ENCODE data around the gene JAKMIP2.
"Not testable (repeated sequence)": the region's sequence is repeated elsewhere in the genome, so short reads cannot be mapped to it uniquely, and the experiment has no call there.

Gene JAKMIP2

DNA sequence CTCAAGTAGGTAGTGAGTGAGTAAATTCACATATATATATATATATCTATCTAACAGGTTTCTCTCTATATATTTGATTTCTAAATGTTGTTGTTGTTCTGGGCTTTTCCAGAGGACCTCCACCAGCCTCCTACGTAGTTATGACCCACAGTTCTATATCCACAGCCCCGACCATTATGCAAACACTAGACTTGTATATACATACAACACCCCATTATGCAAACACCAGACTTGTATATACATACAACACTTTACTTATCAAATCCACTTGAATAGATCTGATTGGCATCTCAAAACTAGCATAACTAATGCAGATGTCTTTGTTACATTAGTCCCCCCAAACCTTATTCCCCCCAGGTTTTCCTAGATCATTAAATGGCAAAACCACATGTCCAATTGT lies 108.7 kb downstream of the JAKMIP2 start:
- DNase-seq = no peak
- in situ Hi-C loops (cut with MboI; ENCODE audit: low pct_unique_long_range_greater_than_20kb, low sequenced_read_pairs) = no loop called here

DNA sequence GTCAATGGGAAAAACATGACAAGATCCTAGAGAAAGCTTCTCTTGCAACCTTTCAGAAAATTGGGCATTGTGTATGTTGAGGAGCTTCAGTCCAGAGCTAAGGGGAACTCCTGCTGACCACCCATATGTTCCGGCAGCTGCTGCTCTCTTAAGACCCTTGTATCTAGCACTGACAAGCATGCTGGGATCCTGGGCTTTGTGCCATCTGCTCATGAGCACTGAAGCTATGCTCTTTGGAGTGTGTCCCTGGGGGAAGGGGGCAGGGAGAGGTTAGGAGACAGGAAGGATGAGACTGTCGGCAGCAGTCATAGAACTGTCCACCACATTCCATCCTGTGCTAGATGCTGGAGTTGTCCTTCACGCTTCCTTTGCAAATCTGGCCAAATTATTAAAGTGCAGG lies 109.3 kb downstream of the JAKMIP2 start:
- in situ Hi-C loops (cut with MboI; ENCODE audit: low pct_unique_long_range_greater_than_20kb, low sequenced_read_pairs) = no loop called here
- DNase-seq = no peak

- DNase-seq = no peak
- in situ Hi-C loops (cut with MboI; ENCODE audit: low pct_unique_long_range_greater_than_20kb, low sequenced_read_pairs) = no loop called here
These were observed 111.2 kb downstream of the JAKMIP2 start for GRCh38 chr5:147671365-147671764.

DNA sequence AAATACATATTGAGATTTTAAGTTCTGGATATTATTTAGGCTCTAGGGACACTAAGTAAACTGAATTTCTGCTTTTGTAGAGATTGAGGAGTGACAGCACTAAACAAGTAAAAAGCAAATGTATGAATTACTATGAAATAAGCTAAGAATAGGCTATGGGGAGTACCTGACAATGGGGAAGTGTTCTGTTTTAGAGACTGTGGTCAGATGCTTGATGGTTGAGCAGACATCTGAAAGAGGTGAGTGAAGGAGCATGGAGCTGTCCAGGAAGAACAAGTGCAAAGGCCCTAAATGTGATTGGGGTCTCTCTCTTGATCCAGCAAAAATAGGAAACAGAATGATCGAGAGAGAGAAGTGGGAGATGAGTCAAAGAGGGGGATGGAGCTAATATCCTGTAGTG lies 111.7 kb downstream of the JAKMIP2 start:
- in situ Hi-C loops (cut with MboI; ENCODE audit: low pct_unique_long_range_greater_than_20kb, low sequenced_read_pairs) = no loop called here
- no peak for DNase-seq

- no peak for DNase-seq
- in situ Hi-C loops (cut with MboI; ENCODE audit: low pct_unique_long_range_greater_than_20kb, low sequenced_read_pairs) = no loop called here
These were observed 113.2 kb downstream of the JAKMIP2 start for GRCh38 chr5:147669169-147669869.

DNA sequence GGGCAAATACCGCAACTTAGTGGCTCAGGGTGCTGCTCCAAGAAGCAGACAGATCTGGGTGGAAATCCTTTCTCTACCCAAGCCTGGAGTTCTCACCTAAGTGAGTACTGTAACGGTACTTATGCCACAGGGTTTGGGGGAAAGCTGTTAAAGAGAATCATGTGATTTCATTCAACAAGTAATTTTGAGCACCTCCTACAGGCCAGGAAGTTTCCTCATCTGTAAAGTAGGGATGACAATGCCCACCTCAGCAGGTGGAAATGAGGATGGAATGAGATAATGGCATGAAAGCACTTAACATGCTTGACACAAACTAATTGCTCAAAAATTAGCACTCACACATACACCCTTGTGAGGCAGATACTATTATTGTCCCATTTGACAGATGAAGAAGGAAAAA lies 114.1 kb downstream of the JAKMIP2 start:
- in situ Hi-C loops (cut with MboI; ENCODE audit: low pct_unique_long_range_greater_than_20kb, low sequenced_read_pairs) = no loop called here
- no peak for DNase-seq

DNA sequence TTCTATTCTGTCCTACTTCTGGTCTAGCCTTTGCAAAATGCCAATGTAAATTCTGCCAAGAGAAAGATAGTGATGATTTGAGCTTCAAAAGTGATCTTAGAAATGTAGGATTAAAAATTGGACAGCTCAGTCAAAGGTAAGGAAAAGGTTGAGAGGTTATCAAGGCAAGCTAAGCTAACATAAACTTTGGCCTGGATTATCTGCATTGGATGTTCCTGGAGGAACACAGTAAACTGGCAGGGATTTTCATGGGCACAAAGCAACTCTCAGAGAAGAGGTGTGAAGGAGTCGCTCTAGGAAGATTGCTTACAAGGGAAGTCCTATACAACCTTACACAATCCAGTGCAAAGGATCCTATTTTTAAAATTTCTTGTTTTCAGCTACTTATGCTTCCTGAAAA lies 115.2 kb downstream of the JAKMIP2 start:
- in situ Hi-C loops (cut with MboI; ENCODE audit: low pct_unique_long_range_greater_than_20kb, low sequenced_read_pairs) = no loop called here
- DNase-seq = no peak

DNA sequence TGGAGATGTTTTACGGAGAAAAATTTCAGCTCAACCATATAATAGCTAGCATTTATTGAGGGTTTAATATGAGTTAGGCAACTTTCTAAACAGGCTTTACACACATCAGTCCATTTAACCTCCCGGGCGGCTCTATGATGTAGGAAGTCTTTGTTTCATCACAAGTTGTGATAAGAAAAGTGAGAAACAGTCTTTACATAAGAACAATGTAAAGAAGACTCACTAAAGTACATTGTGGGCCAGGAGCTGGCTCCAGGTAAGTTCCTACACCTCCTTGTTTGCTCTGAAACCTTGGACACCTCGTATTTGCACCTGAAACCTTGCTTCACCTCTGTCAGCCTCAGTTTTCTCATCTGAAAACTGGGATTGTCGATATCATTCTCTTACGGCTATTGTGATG lies 116.1 kb downstream of the JAKMIP2 start:
- in situ Hi-C loops (cut with MboI; ENCODE audit: low pct_unique_long_range_greater_than_20kb, low sequenced_read_pairs) = no loop called here
- no peak for DNase-seq

DNA sequence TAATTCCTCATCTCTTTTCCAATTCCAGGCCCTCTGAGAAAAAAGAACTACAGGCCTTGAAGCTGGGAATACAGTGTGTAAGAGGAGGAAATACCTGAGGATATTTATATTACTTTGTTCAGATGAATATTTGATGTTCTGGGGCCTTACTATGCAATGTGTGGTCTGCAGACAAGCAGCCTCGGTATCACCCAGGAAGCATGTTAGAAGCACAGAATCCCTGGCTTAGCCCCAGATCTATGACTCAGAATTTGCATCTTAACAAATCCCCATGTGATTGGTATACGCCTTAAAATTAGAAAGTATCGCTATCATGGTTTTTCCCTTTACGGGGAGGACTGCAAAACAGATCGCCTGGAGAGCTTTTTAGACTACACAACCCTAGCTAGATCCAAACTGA lies 121.0 kb downstream of the JAKMIP2 start:
- in situ Hi-C loops (cut with MboI; ENCODE audit: low pct_unique_long_range_greater_than_20kb, low sequenced_read_pairs) = no loop called here
- no peak for DNase-seq

DNA sequence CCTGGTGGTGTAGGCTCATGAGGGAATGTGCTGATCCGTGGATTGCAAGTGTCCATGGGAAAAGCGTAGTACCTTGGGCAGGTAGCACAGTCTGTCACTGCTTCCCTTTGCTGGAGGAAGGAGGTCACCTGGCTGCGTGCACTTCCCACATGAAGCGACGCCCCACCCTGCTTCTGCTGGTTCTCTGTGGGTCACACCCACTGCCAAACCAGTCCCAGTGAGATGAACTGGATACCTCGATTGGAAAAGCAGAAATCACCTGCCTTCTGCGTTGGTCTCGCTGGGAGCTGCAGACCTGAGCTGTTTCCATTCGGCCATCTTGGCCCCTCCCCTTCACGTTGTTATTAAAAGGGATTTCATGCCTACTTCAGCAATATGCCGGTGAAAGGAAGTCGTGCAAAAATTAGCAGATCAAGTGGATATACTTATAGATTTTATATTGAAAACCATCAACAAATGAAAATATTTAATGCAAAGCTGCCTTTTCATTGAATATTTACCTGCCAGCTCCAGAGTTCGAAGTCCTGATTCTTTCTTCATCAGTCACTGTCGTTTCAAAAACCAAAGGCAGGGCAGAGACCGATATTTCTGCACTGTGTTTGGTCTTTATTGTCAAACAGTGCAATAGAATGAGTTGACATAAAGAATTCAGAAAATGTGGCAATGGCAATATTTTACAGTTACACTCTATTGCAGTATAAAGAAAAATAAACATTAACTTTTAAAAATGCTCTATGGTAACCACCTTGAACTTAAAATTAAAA lies 123.2 kb downstream of the JAKMIP2 start:
- DNase-seq = no peak
- in situ Hi-C loops (cut with MboI; ENCODE audit: low pct_unique_long_range_greater_than_20kb, low sequenced_read_pairs) = no loop called here

DNA sequence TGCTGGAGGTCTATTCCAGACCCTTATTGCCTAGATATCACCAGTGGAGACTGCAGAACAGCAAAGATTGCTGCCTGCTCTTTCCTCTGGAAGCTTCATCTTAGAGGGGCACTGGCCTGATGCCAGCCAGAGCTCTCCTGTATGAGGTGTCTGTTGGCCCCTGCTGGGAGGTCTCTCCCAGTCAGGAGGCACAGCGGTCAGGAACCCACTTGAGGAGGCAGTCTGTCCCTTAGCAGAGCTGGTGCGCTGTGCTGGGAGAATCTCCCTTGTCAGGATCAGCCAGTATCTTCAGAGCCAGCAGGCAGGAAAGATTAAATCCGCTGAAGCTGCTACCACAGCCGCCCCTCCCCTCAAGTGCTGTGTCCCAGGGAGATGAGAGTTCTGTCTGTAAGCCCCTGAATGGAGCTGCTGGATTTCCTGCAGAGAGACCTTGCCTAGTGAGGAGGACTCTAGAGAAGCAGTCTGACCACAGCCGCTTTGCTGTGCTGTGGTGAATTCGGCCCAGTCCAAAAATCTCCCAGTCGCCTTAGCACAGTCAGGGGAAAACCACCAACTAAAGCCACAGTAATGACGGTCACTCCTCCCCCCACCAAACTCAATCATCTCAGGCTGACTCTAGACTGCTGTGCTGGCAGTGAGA lies 124.1 kb downstream of the JAKMIP2 start:
- in situ Hi-C loops (cut with MboI; ENCODE audit: low pct_unique_long_range_greater_than_20kb, low sequenced_read_pairs) = no loop called here
- no peak for DNase-seq

- in situ Hi-C loops (cut with MboI; ENCODE audit: low pct_unique_long_range_greater_than_20kb, low sequenced_read_pairs) = no loop called here
- DNase-seq = no peak
These were observed 133.9 kb downstream of the JAKMIP2 start for GRCh38 chr5:147648597-147648996.

- no peak for DNase-seq
- in situ Hi-C loops (cut with MboI; ENCODE audit: low pct_unique_long_range_greater_than_20kb, low sequenced_read_pairs) = no loop called here
These were observed 137.3 kb downstream of the JAKMIP2 start for GRCh38 chr5:147645197-147645596.

GRCh38 chr5:147644460-147644859 lies 138.1 kb downstream of the JAKMIP2 start:
- in situ Hi-C loops (cut with MboI; ENCODE audit: low pct_unique_long_range_greater_than_20kb, low sequenced_read_pairs) = no loop called here

GRCh38 chr5:147643142-147643541 lies 139.4 kb downstream of the JAKMIP2 start:
- no peak for DNase-seq
- in situ Hi-C loops (cut with MboI; ENCODE audit: low pct_unique_long_range_greater_than_20kb, low sequenced_read_pairs) = no loop called here

More at GRCh38 chr5:147644460-147644859, 138.1 kb downstream of the JAKMIP2 start:
- no peak for DNase-seq

GRCh38 chr5:147642666-147643065 lies 139.9 kb downstream of the JAKMIP2 start:
- no peak for DNase-seq
- in situ Hi-C loops (cut with MboI; ENCODE audit: low pct_unique_long_range_greater_than_20kb, low sequenced_read_pairs) = no loop called here

DNA sequence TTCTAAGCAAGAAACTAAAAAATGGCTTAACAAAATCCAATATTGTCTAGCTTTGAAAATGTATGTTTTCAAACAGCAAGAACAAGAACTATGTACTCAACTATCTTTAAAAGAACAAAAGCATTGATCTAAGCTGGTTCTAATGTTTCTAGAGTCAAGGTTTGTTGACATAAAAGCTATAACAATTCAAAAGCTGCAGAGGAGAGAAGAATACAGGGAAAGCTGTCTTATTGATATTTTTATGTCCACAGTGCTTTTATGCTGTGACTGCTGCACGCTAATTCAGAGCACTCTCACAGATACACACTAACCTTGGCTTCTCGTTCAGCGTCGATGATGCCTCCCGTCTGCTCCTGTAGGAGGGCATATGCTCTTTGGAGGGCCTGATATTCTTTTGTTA lies 143.2 kb downstream of the JAKMIP2 start:
- no peak for DNase-seq
- in situ Hi-C loops (cut with MboI; ENCODE audit: low pct_unique_long_range_greater_than_20kb, low sequenced_read_pairs) = no loop called here

DNA sequence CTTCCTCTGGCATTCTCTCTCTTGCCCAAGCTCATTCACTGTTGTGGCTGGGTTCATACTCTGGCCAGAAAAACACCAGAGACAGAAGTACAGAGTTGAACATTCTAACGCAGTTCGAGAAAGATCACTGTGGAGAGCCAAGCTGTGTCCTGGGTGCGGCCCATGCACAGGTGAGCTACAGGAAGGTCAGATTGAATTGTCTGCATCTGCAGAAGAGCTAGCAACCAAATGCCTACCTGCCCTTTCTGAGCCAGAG lies 145.9 kb downstream of the JAKMIP2 start:
- in situ Hi-C loops (cut with MboI; ENCODE audit: low pct_unique_long_range_greater_than_20kb, low sequenced_read_pairs) = no loop called here

GRCh38 chr5:147635882-147636728 lies 146.4 kb downstream of the JAKMIP2 start:
- DNase-seq = no peak
- in situ Hi-C loops (cut with MboI; ENCODE audit: low pct_unique_long_range_greater_than_20kb, low sequenced_read_pairs) = no loop called here

More for the DNA sequence above, 145.9 kb downstream of the JAKMIP2 start:
- DNase-seq = no peak

DNA sequence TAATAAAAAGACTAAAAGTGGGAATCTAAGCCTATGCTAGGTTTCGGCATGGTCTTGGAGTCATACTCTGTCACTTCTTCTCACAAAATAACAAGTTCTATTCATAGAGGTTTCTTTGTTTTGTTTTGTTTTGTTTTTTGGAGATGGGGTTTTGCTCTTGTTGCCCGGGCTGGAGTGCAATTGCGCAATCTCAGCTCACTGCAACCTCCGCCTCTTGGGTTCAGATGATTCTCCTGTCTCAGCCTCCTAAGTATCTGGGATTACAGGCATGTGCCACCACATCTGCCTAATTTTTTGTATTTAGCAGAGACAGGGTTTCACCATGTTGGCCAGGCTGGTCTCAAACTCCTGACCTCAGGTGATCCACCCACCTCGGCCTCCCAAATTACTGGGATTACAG lies 147.1 kb downstream of the JAKMIP2 start:
- DNase-seq; in situ Hi-C loops (cut with MboI; ENCODE audit: low pct_unique_long_range_greater_than_20kb, low sequenced_read_pairs): not testable (repeated sequence)

Data from KBM-7 (cell line).